ENCODE results near the gene HNRNPUL2.
"Not testable (repeated sequence)": the region's sequence is repeated elsewhere in the genome, so short reads cannot be mapped to it uniquely, and the experiment has no call there.

HNRNPUL2 gene

GRCh38 chr11:62702246-62702645, 25.0 kb downstream of the HNRNPUL2 start:
- no peak for DNase-seq

- peak; percentile 51 to 59 for DNase-seq
These were observed 32.6 kb downstream of the HNRNPUL2 start for GRCh38 chr11:62694455-62695167.

GRCh38 chr11:62693624-62694023, 33.6 kb downstream of the HNRNPUL2 start:
- not testable (repeated sequence) for DNase-seq

GRCh38 chr11:62689421-62690183, 37.7 kb downstream of the HNRNPUL2 start, which contains the start of gene LRRN4CL:
LRRN4CL (minus strand) TSS chr11:62689530; CDS start chr11:62688508, 1,022 bp downstream.
- DNase-seq, result peak in 1 of 2 experiments; percentile 36

GRCh38 chr11:62688491-62688890, 38.8 kb downstream of the HNRNPUL2 start:
- no peak for DNase-seq

GRCh38 chr11:62687508-62688396, 39.5 kb downstream of the HNRNPUL2 start:
- DNase-seq, result no peak

- DNase-seq, result no peak
These were observed 44.7 kb downstream of the HNRNPUL2 start for GRCh38 chr11:62682518-62682917.

- peak; percentile 29 to 46 for DNase-seq
These were observed 46.4 kb downstream of the HNRNPUL2 start for GRCh38 chr11:62680825-62681240.

- peak; percentile 83 to 85 for DNase-seq
These were observed 48.2 kb downstream of the HNRNPUL2 start, which contains the start of gene UBXN1 for GRCh38 chr11:62678770-62679696. UBXN1 (minus strand) TSS chr11:62679073; CDS start chr11:62678923, 150 bp downstream.

- no peak for DNase-seq
These were observed 48.9 kb downstream of the HNRNPUL2 start for GRCh38 chr11:62678433-62678769.

- DNase-seq, result no peak
These were observed 49.5 kb downstream of the HNRNPUL2 start for GRCh38 chr11:62677714-62678113.

- DNase-seq, result no peak
These were observed 50.1 kb downstream of the HNRNPUL2 start for GRCh38 chr11:62677156-62677555.

GRCh38 chr11:62676698-62677097, 50.6 kb downstream of the HNRNPUL2 start:
- DNase-seq, result no peak

- DNase-seq, result not testable (repeated sequence)
These were observed 51.8 kb downstream of the HNRNPUL2 start for GRCh38 chr11:62675415-62675814.

GRCh38 chr11:62673196-62673525, 54.1 kb downstream of the HNRNPUL2 start:
- DNase-seq, result no peak

- peak; percentile 79 to 87 for DNase-seq
These were observed 55.5 kb downstream of the HNRNPUL2 start, which contains the start of the genes LBHD1 and UQCC3 for GRCh38 chr11:62671608-62672389. LBHD1 (minus strand) TSS chr11:62672267; CDS start chr11:62670031, 2,236 bp downstream. UQCC3 (plus strand) TSS chr11:62671673; CDS start chr11:62671746, 73 bp downstream.

GRCh38 chr11:62671236-62671607, 56.0 kb downstream of the HNRNPUL2 start:
- DNase-seq, result no peak

- no peak for DNase-seq
These were observed 57.7 kb downstream of the HNRNPUL2 start for GRCh38 chr11:62669420-62670161.

- no peak for DNase-seq
These were observed 59.8 kb downstream of the HNRNPUL2 start for GRCh38 chr11:62667460-62667859.

GRCh38 chr11:62666259-62666926, 60.9 kb downstream of the HNRNPUL2 start:
- DNase-seq, result no peak
